Duodenal mucosa (tissue), 2 donors: ENCODE data around the gene ENAH.

Experiments
- H3K27ac ChIP-seq: one replicate; pipeline ENCODE4 v1.7.0; 2013; ENCODE audit warnings: low read depth, low read length
- H3K27me3 ChIP-seq, 2 donors: one replicate each; pipeline ENCODE4 v1.7.0; 2013; ENCODE audit warnings: low read length in 2 of 2, control low read depth in 1 of 2; ENCODE audit not compliant: insufficient read depth in 2 of 2, control insufficient read depth in 1 of 2
- H3K36me3 ChIP-seq, 2 donors: one replicate each; pipeline ENCODE4 v1.7.0; 2013; ENCODE audit warnings: low read length in 2 of 2, control low read depth in 1 of 2; ENCODE audit not compliant: insufficient read depth in 2 of 2, control insufficient read depth in 1 of 2
- H3K4me1 ChIP-seq, 2 donors: one replicate each; pipeline ENCODE4 v1.7.0; 2013; ENCODE audit warnings: low read length in 2 of 2, control low read depth in 1 of 2; ENCODE audit not compliant: insufficient read depth in 2 of 2, control insufficient read depth in 1 of 2
- H3K4me3 ChIP-seq, 2 donors: one replicate each; pipeline ENCODE4 v1.7.0; 2013; ENCODE audit warnings: low read length in 2 of 2, low read depth in 1 of 2
- H3K9ac ChIP-seq, 2 donors: one replicate each; pipeline ENCODE4 v1.7.0; 2013; ENCODE audit warnings: low read length in 2 of 2, low read depth in 1 of 2
- H3K9me3 ChIP-seq, 2 donors: one replicate each; pipeline ENCODE4 v1.7.0; 2013; ENCODE audit warnings: low read length in 2 of 2, control low read depth in 1 of 2; ENCODE audit not compliant: control insufficient read depth in 1 of 2

Gene ENAH

GRCh38 chr1:225462429-225462713, 190.6 kb downstream of the ENAH start:
- Histone ChIP-seq H3K9ac (no peak overlapping the region), H3K4me1 (peaks cover 29% of the 10 kb centered on the region in 2 donors), H3K4me3 (no peak overlapping the region)

GRCh38 chr1:225461533-225462428, 191.1 kb downstream of the ENAH start:
- Histone ChIP-seq H3K4me3 (no peak overlapping the region), H3K4me1 (peaks cover 25 to 29% of the 10 kb centered on the region in 2 donors), H3K9me3 (no peaks in the 10 kb centered on the region), H3K27ac (no peak overlapping the region), H3K27me3 (no peaks in the 10 kb centered on the region), H3K9ac (no peak overlapping the region), H3K36me3 (no peaks in the 10 kb centered on the region)

More at GRCh38 chr1:225462429-225462713, 190.6 kb downstream of the ENAH start:
- H3K36me3 ChIP-seq = no peaks in the 10 kb centered on the region
- H3K27me3 ChIP-seq = no peaks in the 10 kb centered on the region
- no peak overlapping the region for H3K27ac ChIP-seq
- H3K9me3 ChIP-seq = no peaks in the 10 kb centered on the region

- H3K9me3 ChIP-seq = no peaks in the 10 kb centered on the region
- H3K9ac ChIP-seq = no peak overlapping the region
- H3K27me3 ChIP-seq = no peaks in the 10 kb centered on the region
- no peak overlapping the region for H3K4me3 ChIP-seq
- H3K36me3 ChIP-seq = no peaks in the 10 kb centered on the region
- H3K27ac ChIP-seq = no peak overlapping the region
- peaks cover 25 to 29% of the 10 kb centered on the region in 2 donors for H3K4me1 ChIP-seq
Measured at GRCh38 chr1:225460737-225461532, 192.0 kb downstream of the ENAH start.

GRCh38 chr1:225460021-225460736, 192.7 kb downstream of the ENAH start:
- H3K9ac ChIP-seq = no peak overlapping the region
- H3K4me3 ChIP-seq = no peak overlapping the region
- H3K9me3 ChIP-seq = no peaks in the 10 kb centered on the region
- no peak overlapping the region for H3K27ac ChIP-seq
- H3K27me3 ChIP-seq = no peaks in the 10 kb centered on the region
- no peaks in the 10 kb centered on the region for H3K36me3 ChIP-seq
- H3K4me1 ChIP-seq = peaks cover 21 to 22% of the 10 kb centered on the region in 2 donors

GRCh38 chr1:225458222-225458631, 194.7 kb downstream of the ENAH start:
- H3K9ac ChIP-seq = no peak overlapping the region
- H3K4me1 ChIP-seq = peaks cover 13 to 26% of the 10 kb centered on the region in 2 donors
- H3K9me3 ChIP-seq = no peaks in the 10 kb centered on the region
- no peaks in the 10 kb centered on the region for H3K36me3 ChIP-seq
- no peak overlapping the region for H3K27ac ChIP-seq
- no peak overlapping the region for H3K4me3 ChIP-seq
- H3K27me3 ChIP-seq = no peaks in the 10 kb centered on the region

- Histone ChIP-seq H3K9me3 (no peaks in the 10 kb centered on the region), H3K4me3 (no peak overlapping the region), H3K4me1 (peaks cover 3 to 12% of the 10 kb centered on the region in 2 donors), H3K27me3 (no peaks in the 10 kb centered on the region), H3K27ac (no peak overlapping the region), H3K9ac (no peak overlapping the region), H3K36me3 (no peaks in the 10 kb centered on the region)
Measured at GRCh38 chr1:225454733-225455132, 198.2 kb downstream of the ENAH start.

- H3K36me3 ChIP-seq = no peaks in the 10 kb centered on the region
- no peak overlapping the region for H3K9ac ChIP-seq
- no peaks in the 10 kb centered on the region for H3K9me3 ChIP-seq
- H3K4me1 ChIP-seq = peaks cover 7 to 12% of the 10 kb centered on the region in 2 donors
- H3K27ac ChIP-seq = no peak overlapping the region
- no peak overlapping the region for H3K4me3 ChIP-seq
- no peaks in the 10 kb centered on the region for H3K27me3 ChIP-seq
Measured at GRCh38 chr1:225453797-225454648, 198.9 kb downstream of the ENAH start.

GRCh38 chr1:225451840-225452515, 200.9 kb downstream of the ENAH start:
- Histone ChIP-seq H3K9ac (no peak overlapping the region), H3K36me3 (no peaks in the 10 kb centered on the region), H3K9me3 (no peaks in the 10 kb centered on the region), H3K27me3 (no peaks in the 10 kb centered on the region), H3K4me1 (peaks cover 25 to 27% of the 10 kb centered on the region in 2 donors), H3K27ac (no peak overlapping the region), H3K4me3 (no peak overlapping the region)

- H3K4me1 ChIP-seq = peaks cover 31 to 33% of the 10 kb centered on the region in 2 donors
- no peak overlapping the region for H3K27ac ChIP-seq
Measured at GRCh38 chr1:225451340-225451739, 201.6 kb downstream of the ENAH start.

More at GRCh38 chr1:225451340-225451739, 201.6 kb downstream of the ENAH start:
- H3K27me3 ChIP-seq = no peaks in the 10 kb centered on the region
- no peaks in the 10 kb centered on the region for H3K36me3 ChIP-seq
- no peak overlapping the region for H3K4me3 ChIP-seq
- no peak overlapping the region for H3K9ac ChIP-seq
- no peaks in the 10 kb centered on the region for H3K9me3 ChIP-seq
